GM19324 (cell line): Measurements from ENCODE around the gene UROC1.

ENCODE experiments used
- ATAC-seq: cut with Tn5 transposase; IDR thresholded peaks from one replicate; pipeline ENCODE4 v1.9.1; 2021; ENCODE audit warnings: mild to moderate bottlenecking, moderate library complexity; ENCODE audit not compliant: unreplicated experiment, low FRiP score

The UROC1 gene

DNA sequence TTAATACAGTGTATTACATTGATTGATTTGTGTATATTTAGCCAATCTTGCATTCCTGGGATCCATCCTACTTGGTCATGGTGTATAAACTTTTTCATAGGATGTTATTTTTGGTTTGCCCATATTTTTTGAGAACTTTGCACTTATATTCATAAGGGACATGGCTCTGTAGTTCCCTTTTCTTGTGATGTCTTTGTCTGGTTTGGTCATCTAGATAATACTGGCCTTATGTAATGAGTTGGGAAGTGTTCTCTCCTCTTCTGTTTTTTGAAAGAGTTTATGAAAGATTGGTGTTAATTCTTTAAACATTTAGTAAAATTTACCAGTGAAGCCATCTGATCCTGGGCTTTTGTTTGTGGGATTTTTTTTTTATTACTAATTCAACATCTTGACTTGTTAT is 15.9 kb upstream of the UROC1 start:
- no peak for ATAC-seq

DNA sequence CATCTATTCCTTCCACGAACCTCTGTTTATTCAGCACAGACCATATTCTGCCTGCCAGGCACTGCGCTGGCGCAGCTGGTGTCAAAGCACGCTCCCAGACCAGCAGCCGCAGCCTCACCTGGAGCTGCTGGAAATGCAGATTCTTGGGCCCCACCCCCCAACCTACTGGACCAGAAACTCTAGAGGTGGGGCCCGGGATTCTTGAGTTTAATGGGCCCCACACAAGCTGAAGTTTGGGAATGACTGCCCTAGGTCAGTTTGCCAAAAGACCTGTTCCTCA is 13.4 kb upstream of the UROC1 start:
- ATAC-seq, result no peak

DNA sequence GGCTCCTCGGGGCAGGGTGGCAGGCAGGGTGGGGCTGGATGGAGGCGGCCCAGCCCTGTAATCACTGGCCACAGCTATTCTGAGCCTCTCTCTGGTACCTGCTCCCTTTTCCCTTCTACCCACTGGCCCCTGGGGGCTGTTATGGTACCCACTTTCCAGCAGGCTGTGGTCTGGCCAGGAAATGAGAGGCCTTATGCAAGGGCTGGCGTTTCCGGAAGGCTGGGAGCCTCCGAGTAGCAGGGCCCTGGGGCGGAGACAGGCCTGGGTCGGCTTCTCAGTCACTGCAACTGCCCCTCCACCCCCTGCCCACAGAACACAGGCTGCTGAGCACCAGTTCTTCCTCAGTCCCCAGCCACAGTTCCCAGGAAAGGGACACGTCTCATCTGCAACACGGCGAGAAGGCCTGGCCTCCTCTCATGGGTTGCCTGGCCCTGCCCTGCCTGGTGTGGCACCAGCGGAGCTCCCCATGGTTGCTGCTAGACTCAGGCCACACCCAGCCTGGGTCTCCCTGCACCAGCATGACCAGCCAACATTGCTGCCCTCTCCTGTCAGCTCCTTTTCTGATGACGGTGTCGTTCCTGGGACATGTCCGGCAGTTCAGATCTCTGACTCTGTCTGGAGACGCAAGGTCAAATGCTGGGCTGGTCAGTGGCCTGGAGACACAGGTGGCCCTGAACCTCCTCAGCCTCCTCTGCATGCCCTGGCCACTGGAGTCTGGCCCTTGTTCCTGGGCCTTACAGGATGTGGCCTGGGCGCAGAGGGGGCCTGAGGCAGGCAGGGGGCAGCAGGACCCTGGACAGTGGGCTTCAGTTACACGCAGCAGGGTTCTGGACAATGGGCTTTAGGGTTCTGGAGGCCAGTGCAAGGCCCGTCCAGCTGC is 12.8 kb upstream of the UROC1 start:
- ATAC-seq, result no peak

DNA sequence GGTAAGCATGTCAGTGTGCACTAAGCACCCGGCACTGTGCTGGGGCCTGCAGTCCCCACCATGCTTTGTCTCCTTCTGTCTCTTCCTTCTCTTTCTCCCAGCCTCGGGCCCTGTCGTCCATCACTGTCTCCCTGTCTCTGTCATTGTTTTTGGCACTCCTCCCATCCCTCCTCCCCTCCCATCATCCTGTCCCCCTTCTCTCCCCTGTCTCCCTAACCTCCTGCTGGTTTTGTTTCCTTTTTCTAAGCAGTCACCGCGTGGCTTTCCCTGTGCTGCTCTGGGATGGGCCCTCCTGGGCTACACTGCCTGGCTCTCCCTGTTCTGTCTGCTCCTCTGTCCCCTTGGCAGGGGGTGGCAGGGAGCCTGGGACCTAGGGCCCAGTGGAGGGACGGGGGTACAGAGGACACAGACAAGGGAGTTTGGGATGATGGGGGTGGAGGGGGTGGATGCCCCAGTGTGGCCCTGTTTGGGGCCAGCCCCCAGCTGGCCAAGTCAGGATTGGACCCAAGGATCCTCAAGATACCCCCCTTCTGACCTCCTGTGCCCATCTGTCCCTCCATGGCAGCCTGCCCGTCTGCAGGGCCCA is 12.1 kb upstream of the UROC1 start:
- ATAC-seq, result no peak

DNA sequence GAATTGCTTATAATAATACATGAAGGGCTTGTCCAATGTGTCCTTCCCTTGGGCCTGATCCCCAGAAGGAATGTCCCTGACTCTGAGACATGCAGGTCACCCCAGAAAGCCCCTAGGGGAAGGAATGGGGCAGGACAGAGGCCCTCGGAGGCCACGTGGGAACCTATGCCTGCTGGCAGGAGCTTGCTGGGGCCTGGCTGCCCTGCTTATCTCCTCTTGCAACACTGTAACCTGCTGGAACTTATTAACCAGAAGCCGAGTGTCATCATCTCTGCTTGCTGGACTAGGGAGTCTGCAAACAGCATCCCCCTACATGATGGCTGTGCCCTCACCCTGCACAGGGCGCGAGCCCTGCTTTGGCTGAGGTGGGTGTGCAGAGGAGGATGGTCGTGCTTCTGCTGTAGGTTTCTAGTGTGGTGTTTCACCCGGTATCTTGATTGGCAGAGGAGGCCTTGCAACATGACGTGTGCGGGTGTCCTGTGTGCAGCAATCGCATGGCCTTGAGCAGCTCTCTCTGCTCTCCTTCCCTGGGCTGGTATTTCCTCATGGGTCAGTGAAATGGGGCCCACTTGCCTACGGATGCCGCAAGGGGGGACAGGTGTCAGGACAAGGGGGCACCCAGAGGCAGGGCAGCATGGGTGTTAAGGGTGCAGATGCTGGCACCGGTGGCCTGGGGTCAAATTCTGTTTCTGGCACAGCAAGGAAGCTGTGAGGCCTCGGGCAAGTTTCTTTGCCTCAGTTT is 11.4 kb upstream of the UROC1 start:
- ATAC-seq, result no peak

DNA sequence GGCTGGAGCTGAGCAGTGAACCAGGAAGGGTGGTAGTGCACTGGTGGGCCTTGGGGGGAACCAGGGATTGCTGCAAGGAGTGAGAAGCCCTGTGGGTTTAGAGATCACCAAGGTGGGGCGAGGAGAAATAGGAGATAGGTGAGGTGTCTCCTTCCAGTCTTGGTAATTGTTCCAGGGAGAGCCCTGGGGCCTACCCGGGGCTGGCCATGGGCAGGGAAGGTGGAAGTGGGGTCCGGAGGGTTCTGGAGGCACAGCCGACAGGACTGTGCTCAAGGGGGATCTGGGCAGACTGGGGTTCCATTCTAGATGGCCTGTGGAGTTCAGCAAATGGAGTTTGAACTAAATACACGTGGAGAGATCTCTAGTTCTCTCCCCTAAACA is 10.8 kb upstream of the UROC1 start:
- ATAC-seq, result no peak

DNA sequence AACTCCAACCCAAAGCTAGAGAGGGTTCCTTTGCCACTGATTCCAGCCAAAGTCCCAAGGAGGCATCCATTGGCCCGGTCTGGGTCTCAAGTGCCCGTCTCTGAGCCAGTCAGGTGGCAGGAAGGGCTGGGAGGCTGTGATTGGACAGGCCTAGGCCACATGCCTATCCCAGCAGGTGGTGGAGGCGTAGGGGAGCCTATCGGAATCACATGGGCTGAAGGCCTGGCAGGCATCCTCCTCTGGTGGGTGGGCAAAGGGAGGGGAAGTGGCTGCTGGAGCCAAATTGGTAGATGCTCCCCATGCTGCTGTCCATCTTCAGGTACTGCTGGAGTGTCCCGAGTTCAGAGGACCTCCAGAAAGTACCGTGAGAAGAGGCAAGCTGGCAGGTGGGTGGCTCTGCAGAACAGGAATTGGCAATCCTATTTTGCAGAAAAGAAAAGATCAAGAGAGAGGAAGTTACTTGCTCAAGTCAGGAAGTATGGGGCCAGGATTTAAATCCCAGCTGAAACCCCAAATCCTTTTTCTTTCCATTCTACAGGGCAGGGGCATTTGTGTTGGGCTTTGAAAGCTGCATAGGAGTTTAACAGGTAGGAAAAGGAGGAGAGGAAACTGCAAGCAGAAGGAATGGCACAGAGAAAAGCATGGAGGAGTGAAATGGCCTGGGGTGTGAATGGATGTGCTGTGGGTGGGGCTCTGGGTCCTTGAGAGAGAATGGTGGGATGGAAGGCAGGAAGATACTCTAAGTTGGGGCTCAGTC is 10.1 kb upstream of the UROC1 start:
- ATAC-seq, result no peak

DNA sequence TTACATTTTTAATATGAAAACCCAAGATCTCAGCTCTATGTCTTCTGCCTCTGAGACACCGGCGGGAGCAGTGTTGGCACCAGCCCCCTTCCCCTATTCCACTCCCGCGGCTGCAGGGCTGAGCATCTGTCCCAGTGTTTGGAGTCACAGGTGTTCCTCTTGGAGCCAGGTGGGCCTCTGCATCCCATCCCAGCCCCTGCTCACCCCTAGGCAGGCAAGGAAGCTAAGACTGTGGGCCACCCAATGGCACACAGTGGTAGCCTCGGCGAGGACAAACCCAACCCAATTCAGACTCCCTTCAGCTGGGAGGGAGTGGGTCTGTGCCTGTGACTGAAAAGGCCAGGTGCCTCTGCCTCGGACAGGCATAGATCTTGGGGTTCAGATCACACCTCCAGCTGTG is 9.4 kb upstream of the UROC1 start:
- no peak for ATAC-seq

DNA sequence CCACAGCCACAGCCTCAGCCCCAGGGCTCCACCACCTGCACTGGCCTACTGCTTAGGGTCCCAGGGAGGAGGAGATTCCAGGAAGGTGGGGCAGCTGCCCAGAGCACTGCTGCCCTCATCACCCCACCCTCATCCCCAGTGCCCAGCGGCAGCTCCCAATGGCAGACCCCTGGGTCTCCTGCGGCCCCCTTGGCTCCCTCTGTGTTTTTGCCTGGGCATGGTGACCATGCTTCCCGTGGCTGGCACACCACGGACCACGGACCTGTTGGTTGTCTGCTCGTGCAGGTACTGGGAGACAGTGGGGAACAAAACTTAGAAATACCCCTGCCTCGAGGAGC is 9.1 kb upstream of the UROC1 start:
- ATAC-seq, result no peak

DNA sequence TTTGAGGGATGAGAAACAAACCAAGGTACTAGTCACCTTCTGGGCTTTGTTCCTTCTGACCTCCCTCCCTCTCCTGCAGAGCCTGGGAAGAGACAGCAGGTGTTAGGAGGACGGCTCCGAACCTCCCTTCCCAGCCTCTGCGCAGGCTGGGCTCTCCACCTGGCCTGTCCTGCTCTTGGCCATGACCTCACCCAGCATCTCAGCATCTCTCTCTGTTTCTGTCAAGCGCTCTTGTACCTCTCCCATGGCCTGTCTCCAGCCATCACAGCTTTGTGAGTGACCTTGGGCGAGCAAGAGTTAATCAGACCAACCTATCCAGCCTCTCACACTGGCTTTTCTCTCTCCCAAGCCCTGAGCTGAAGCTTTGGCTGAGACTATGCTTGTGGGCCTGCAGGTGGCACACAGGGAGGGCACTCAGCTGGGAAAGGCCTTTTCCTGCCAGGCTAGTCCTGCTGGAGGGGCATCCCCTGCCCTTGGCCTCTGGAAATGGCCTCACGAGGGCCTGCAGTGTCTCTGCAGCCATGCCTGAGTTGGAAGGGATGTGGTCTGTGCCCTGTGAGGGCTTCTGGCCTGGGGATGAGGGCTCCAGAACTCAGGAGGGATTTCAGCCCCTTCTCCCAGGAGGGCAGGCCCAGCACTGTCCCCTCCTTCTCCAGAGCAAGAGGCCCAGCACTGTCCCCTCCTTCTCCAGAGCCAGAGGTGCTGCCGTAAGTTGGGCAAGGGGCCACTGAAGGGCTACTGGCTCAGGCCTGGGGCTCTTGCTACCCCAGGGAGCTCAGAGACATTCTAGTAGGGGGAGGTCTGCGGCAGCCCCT is 8.5 kb upstream of the UROC1 start:
- no peak for ATAC-seq

DNA sequence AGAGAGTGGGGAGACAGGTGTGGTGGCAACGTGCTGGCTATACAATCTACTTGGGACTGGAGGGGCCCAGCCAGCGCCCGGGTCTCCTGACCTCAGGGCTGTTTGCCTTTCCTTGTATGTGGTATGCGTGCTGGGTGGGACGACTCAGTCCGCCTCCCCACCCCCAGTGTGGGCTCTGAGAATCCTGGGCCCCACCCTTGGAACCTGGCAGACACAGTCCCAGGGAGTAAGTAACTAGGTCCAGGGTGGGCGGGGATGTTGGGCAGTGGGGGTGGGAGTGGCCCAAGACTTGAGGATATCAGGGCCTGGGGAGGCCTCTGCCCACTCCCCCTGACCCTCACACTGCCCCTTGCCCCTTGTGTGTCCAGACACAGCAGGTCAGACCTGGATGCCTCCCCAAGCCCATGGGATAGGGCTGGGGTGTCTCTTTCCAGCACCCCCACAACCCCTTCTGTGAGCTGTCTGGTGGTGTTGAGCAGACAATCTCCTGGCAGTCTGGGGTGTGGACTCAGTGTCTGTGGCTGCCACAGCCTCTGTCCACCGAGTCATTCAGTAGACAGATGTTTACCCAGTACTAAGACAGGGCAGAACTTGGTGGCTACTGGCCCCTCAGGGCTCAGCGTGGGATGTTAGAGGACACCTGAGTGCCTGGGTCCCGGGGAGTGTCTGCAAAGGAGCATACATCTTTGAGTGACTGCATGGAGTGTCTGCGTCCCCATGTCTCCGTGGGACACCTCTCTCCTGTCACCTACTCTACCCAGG is 7.7 kb upstream of the UROC1 start:
- ATAC-seq, result no peak

DNA sequence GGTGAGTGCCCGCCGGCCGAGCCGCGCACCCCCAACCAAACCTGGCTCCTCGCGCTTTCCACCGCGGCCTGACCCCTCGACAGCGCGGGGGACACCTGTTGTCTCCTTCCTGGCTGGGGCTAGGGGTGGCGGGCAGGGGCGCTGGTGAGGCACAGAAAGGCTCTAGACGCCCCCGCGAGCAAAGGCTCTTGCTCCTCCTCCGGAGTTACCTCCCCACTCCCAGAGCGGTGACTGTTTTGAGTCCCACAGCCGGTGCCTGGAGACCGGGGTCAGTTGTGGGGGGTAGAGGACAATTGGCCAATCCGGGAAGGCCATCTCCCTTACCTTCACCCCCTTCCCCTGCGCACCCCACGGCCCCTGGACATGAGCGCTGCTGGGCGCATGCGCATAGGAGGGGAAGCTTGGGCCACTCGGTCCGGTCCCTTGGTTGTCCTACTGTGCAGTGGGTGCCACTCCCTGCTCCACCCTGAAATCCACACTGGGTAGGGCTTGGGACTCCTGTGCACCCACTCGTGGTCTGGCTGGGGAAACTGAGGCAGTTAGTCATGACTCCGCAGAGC is 6.9 kb upstream of the UROC1 start:
- ATAC-seq, result no peak

DNA sequence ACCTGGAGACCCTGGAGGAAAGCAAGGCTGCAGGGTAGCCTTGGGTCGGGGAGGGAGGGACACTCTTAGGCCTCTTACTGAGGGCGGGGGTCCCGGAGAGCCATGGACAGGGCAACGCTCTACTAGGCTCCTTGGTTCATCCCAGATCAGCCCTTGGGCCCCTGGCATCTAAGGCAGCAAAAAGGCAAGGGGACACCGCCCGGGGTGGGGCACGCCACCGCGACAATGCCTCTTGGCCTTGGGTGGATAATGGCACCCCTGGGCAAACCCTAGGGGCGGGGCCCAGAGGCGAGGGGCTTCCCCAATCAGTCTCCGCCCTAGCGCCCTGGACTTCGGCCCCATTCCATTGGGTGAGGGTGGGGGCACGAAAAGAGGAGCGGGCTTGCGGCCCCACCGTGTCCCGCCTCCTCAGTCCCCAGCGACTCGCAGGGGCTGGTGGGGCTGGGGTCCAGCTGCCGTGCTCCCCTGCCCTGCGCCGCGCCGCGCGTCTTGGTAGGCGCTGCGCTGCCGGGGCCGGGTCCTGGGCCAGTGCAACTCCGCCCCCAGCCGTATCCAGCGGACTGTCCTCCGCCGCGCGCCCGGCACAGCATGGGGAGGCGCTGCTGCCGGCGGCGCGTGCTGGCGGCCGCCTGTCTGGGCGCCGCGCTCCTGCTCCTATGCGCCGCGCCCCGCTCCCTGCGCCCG is 6.3 kb upstream of the UROC1 start, which contains the start of gene CHST13:
Gene CHST13 (plus strand): TSS at position 411 of the 684 bp plus-strand sequence. CDS start 178 bp downstream, at position 589.
- ATAC-seq, result no peak

DNA sequence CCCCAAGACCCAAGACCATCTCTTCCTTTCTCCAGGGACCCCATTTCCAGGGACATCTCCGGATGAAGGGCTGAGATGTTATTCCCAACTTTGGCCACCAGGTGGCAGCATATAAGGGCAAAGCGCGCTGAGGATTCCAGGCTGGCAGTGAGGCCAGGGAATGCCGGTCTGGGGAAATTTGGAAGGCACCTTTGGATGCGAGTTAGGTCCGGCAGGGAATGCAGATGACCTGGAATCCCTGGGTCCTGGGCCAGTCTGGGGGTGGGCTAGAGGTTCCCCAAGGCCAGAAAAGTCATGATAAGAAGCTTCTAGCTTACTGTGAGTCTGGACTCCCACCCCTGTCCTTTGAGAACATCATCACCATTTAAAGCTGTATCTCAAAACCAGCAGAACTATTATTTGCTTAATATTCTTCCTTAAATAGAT is 4.8 kb upstream of the UROC1 start:
- no peak for ATAC-seq

DNA sequence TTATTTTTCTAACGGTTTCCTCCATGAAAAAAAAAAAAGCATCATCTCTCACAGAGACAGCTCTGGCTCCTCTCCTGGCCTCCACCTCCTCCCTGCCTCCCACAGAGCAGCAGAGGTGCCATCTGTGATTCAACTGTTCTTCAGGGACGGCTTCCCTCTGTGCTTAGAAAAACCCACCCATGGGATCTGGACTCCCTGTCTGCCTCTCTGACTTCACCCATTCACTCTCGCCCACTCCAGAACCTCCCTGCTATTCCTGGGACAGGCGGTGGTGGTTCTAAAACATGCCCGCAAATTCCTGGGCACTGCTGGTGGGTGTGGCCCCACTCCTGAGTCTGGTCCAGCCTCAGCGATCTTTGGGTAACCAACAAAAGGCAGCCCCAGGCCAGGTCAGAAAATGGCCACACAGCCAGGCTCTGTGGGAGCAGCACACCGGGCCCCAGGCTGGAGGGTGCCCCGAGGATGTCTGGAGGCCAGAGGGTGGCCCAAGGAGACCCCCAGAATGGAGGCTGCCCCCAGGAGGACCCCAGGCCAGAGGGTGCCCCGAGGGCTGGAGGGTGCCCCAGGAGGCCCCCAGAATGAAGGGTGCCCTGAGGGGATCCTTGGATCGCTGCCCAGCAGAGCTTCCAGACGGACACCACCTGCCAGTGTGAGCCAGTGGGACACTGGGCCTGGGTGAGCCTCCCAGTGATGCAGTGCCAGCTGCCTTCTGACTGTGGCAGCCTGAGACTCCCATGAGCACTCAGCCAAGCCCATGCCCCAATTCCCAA is 3.7 kb upstream of the UROC1 start:
- no peak for ATAC-seq

DNA sequence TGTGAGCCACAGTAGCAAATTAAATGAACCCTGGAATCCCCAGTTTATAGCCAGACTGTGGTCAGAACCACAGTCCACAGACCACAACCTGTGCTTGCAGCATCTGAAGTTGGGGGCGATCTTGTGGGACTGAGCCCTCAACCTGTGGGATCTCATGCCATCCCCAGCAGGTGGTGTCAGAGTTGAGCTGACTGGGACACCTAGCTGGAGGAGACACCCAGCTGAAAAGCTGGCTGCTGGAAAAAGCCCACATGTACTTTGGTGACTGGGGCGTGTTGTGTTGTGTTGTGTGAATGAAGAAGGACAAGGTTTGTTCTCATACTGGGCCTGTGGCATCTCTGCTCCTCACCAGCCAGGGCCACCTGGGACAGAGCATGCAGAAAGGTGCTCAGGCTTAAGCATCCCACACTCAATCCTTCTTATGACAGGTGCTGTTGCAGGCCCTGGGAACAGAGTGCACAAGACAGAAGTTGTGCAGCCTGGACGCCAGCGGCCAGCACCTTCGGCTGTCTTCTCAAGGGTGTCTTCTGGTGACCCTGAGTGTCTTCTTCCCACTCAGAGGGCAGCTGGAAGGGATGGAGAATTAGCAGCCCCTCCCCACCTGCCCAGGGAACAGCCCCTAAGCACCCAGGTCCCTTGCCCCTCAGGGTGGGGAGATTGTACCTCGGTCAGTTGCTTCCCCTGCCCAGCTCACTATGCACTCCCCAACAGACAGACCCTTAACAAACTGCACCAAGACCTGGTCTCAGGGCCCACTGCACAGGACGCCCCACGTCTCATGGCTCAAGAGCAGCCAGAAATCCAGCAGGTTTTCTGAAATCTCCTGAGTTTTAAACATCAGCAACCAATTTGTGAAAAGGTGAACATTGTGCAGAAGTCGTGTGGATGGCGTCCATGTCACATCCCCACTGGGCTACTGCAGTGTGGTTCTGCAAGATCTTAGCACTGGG is 2.2 kb upstream of the UROC1 start:
- ATAC-seq, result no peak

DNA sequence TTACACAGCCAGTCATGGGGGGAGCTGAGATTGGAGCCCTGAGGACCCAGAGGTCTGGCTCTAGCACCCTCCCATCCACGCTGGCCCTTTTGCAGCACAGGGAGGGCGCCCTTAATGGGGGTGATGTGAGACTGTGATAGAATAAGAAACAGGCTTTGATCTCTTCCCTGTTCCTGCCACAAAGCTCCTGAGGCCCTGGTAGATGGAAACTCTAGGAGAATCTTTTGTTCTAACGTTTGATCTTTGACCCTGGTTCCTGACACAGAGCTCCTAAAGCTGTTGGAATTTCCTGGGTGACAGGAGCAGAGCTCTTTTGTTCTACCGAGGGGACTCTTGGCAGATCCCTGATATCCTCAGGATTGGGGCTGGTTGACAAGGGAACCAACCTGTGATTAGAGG is 1.2 kb upstream of the UROC1 start:
- no peak for ATAC-seq
